ENCODE results near the gene MYOC. TPM values are rescaled to one million over a fixed set of nuclear protein-coding genes. Genes with fewer than 3 reads are reported as not detected.
"Not testable (repeated sequence)": the region's sequence is repeated elsewhere in the genome, so short reads cannot be mapped to it uniquely, and the experiment has no call there.

Gene MYOC
- total RNA-seq, 1 donor from 2014 or later, result not detected

- TF ChIP-seq CTCF (IDR thresholded peaks at IDR 0.05; ENCODE audit: insufficient read depth, low read length, poor library complexity, severe bottlenecking), result no peak
- H3K4me3 ChIP-seq (ENCODE audit: low read depth, low read length), result no peak overlapping the region
- no peaks in the 10 kb centered on the region for H3K27me3 ChIP-seq (ENCODE audit: control insufficient read depth, insufficient read depth, low read length)
- no peak for DNase-seq (ENCODE audit: low read depth)
- no peaks in the 10 kb centered on the region for H3K36me3 ChIP-seq (ENCODE audit: control insufficient read depth, insufficient read depth, low read length)
Observed at GRCh38 chr1:171610385-171610784, 42.1 kb downstream of the MYOC start.

- no peak for DNase-seq (ENCODE audit: low read depth)
- no peak for TF ChIP-seq CTCF (IDR thresholded peaks at IDR 0.05; ENCODE audit: insufficient read depth, low read length, poor library complexity, severe bottlenecking)
- H3K27me3 ChIP-seq (ENCODE audit: control insufficient read depth, insufficient read depth, low read length), result no peaks in the 10 kb centered on the region
- no peak overlapping the region for H3K4me3 ChIP-seq (ENCODE audit: low read depth, low read length)
- no peaks in the 10 kb centered on the region for H3K36me3 ChIP-seq (ENCODE audit: control insufficient read depth, insufficient read depth, low read length)
Observed at GRCh38 chr1:171606402-171606941, 46.0 kb downstream of the MYOC start.

GRCh38 chr1:171603042-171603441 lies 49.4 kb downstream of the MYOC start:
- H3K36me3 ChIP-seq (ENCODE audit: control insufficient read depth, insufficient read depth, low read length); H3K27me3 ChIP-seq (ENCODE audit: control insufficient read depth, insufficient read depth, low read length); H3K4me3 ChIP-seq (ENCODE audit: low read depth, low read length); DNase-seq (ENCODE audit: low read depth): not testable (repeated sequence)

- H3K27me3 ChIP-seq (ENCODE audit: control insufficient read depth, insufficient read depth, low read length), result no peaks in the 10 kb centered on the region
- H3K36me3 ChIP-seq (ENCODE audit: control insufficient read depth, insufficient read depth, low read length), result no peaks in the 10 kb centered on the region
- no peak for DNase-seq (ENCODE audit: low read depth)
- no peak for TF ChIP-seq CTCF (IDR thresholded peaks at IDR 0.05; ENCODE audit: insufficient read depth, low read length, poor library complexity, severe bottlenecking)
- no peak overlapping the region for H3K4me3 ChIP-seq (ENCODE audit: low read depth, low read length)
Observed at GRCh38 chr1:171600862-171601261, 51.6 kb downstream of the MYOC start.

GRCh38 chr1:171600310-171600709 lies 52.2 kb downstream of the MYOC start:
- H3K36me3 ChIP-seq (ENCODE audit: control insufficient read depth, insufficient read depth, low read length); H3K27me3 ChIP-seq (ENCODE audit: control insufficient read depth, insufficient read depth, low read length); H3K4me3 ChIP-seq (ENCODE audit: low read depth, low read length); DNase-seq (ENCODE audit: low read depth): not testable (repeated sequence)

GRCh38 chr1:171597203-171597602 lies 55.3 kb downstream of the MYOC start:
- TF ChIP-seq CTCF (IDR thresholded peaks at IDR 0.05; ENCODE audit: insufficient read depth, low read length, poor library complexity, severe bottlenecking), result no peak
- Histone ChIP-seq H3K36me3 (ENCODE audit: control insufficient read depth, insufficient read depth, low read length) (no peaks in the 10 kb centered on the region), H3K27me3 (ENCODE audit: control insufficient read depth, insufficient read depth, low read length) (no peaks in the 10 kb centered on the region), H3K4me3 (ENCODE audit: low read depth, low read length) (no peak overlapping the region)
- no peak for DNase-seq (ENCODE audit: low read depth)

GRCh38 chr1:171596705-171597104 lies 55.8 kb downstream of the MYOC start:
- H3K27me3 ChIP-seq (ENCODE audit: control insufficient read depth, insufficient read depth, low read length), result no peaks in the 10 kb centered on the region
- no peak for TF ChIP-seq CTCF (IDR thresholded peaks at IDR 0.05; ENCODE audit: insufficient read depth, low read length, poor library complexity, severe bottlenecking)
- no peak overlapping the region for H3K4me3 ChIP-seq (ENCODE audit: low read depth, low read length)
- H3K36me3 ChIP-seq (ENCODE audit: control insufficient read depth, insufficient read depth, low read length), result no peaks in the 10 kb centered on the region
- DNase-seq (ENCODE audit: low read depth), result no peak

All from kidney epithelial cell (primary cell).